ENCODE data around the gene ARHGEF37. TPM values are rescaled to one million over a fixed set of nuclear protein-coding genes. Genes with fewer than 3 reads are reported as not detected.

ARHGEF37 gene
- total RNA-seq, 1 donor from 2014 or later, result 13.4 TPM

DNA sequence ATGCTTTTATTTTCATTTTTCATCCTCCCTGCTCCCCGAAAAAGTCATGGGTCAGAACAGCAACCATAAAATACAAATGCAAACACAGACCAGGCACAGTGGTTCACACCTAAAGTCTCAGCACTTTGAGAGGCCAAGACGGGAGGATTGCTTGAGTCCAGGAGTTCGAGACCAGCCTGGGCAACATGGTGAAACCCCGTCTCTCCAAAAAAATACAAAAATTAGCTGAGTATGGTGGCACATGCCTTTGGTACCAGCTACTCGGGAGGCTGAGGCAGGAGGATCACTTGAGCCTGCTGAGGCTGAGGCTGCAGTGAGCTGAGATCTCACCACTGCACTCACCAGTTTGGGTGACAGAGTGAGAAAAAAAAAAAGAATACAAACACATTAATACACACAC lies 60.3 kb downstream of the ARHGEF37 start:
- DNase-seq (ENCODE audit: low spot score in 2 of 2), result no peak
- H3K4me3 ChIP-seq, result no peak overlapping the region
- no peaks in the 10 kb centered on the region for H3K27me3 ChIP-seq
- no peaks in the 10 kb centered on the region for H3K4me1 ChIP-seq
- TF ChIP-seq, protein P1, sequence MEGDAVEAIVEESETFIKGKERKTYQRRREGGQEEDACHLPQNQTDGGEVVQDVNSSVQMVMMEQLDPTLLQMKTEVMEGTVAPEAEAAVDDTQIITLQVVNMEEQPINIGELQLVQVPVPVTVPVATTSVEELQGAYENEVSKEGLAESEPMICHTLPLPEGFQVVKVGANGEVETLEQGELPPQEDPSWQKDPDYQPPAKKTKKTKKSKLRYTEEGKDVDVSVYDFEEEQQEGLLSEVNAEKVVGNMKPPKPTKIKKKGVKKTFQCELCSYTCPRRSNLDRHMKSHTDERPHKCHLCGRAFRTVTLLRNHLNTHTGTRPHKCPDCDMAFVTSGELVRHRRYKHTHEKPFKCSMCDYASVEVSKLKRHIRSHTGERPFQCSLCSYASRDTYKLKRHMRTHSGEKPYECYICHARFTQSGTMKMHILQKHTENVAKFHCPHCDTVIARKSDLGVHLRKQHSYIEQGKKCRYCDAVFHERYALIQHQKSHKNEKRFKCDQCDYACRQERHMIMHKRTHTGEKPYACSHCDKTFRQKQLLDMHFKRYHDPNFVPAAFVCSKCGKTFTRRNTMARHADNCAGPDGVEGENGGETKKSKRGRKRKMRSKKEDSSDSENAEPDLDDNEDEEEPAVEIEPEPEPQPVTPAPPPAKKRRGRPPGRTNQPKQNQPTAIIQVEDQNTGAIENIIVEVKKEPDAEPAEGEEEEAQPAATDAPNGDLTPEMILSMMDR (IDR thresholded peaks at IDR 0.05), result no peak
- no peaks in the 10 kb centered on the region for H3K9me3 ChIP-seq
- no peaks in the 10 kb centered on the region for H3K36me3 ChIP-seq
- intact Hi-C loops (cut with DNase I), result no loop called here
- H3K27ac ChIP-seq, result no peak overlapping the region

DNA sequence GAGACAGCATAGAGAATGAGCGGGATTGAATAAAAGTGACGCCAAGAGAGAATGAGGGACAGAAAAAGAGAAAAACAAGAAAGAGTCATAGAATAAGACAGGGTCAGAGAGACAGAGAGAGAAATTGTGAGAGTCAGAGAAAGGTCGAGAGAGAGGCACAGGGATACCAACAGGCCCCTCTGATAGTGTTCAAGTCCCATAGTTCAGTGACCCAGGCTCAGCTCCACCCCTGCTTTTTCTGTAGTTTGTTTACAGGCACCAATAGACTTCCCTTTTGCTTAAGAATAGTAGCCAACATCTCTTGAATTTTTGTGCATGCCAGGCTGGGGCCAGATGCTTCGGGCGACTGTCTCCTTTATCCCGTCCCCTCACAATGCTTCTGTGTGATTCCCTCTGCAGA lies 62.5 kb downstream of the ARHGEF37 start:
- H3K9me3 ChIP-seq, result no peaks in the 10 kb centered on the region
- no peaks in the 10 kb centered on the region for H3K27me3 ChIP-seq
- DNase-seq (ENCODE audit: low spot score in 2 of 2), result peak in 1 of 2 donors; percentile 8
- no peak overlapping the region for H3K27ac ChIP-seq
- H3K36me3 ChIP-seq, result no peaks in the 10 kb centered on the region
- TF ChIP-seq, protein P1 (IDR thresholded peaks at IDR 0.05), result no peak
- H3K4me3 ChIP-seq, result no peak overlapping the region
- intact Hi-C loops (cut with DNase I), result no loop called here
- no peaks in the 10 kb centered on the region for H3K4me1 ChIP-seq

DNA sequence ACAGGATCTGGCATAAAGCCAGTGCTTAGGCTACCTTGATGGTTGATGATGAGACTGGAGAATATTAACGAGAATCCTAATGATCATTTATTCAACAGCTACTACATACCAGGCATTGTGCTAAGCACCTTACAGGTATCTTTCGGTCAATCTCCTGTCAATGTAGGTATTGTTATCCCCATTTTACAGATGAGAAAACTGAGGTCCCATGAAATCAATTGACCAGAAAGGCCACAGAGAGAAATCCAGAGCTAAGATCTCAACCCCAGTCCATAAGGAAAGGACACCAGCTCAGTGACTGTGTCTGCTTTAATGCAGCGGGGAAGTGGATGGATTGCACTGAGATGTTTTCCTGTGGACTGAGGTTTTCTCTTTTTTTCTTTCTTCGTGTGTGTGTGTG lies 63.3 kb downstream of the ARHGEF37 start:
- H3K27me3 ChIP-seq, result no peaks in the 10 kb centered on the region
- no peaks in the 10 kb centered on the region for H3K36me3 ChIP-seq
- no peak overlapping the region for H3K27ac ChIP-seq
- no peaks in the 10 kb centered on the region for H3K9me3 ChIP-seq
- H3K4me1 ChIP-seq, result no peaks in the 10 kb centered on the region
- no peak overlapping the region for H3K4me3 ChIP-seq
- TF ChIP-seq, protein P1 (IDR thresholded peaks at IDR 0.05), result no peak
- intact Hi-C loops (cut with DNase I), result no loop called here
- peak in 1 of 2 donors; percentile 15 for DNase-seq (ENCODE audit: low spot score in 2 of 2)

DNA sequence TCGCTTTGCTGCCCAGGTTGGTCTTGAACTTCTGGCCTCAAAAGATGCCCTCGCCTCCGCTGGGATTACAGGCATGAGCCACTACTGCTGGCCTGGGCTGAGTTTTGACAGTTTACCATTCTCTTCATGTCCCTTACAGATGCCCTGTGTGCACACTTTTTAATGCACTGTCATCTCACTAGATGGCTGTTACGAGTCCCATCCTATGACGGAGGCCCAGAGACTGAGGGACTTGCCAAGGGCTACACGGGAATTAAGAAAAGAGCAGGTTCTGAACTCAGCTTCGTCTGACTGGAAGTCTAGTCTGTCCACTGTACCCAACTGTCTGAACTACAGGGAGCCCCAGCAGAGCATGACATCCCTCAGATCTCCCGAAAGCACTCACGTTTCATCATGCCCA lies 63.9 kb downstream of the ARHGEF37 start:
- intact Hi-C loops (cut with DNase I), result no loop called here
- H3K27ac ChIP-seq, result no peak overlapping the region
- no peak overlapping the region for H3K4me3 ChIP-seq
- H3K4me1 ChIP-seq, result no peaks in the 10 kb centered on the region
- no peaks in the 10 kb centered on the region for H3K27me3 ChIP-seq
- no peaks in the 10 kb centered on the region for H3K9me3 ChIP-seq
- peak in 1 of 2 donors; percentile 22 for DNase-seq (ENCODE audit: low spot score in 2 of 2)
- no peaks in the 10 kb centered on the region for H3K36me3 ChIP-seq
- TF ChIP-seq, protein P1 (IDR thresholded peaks at IDR 0.05), result no peak

DNA sequence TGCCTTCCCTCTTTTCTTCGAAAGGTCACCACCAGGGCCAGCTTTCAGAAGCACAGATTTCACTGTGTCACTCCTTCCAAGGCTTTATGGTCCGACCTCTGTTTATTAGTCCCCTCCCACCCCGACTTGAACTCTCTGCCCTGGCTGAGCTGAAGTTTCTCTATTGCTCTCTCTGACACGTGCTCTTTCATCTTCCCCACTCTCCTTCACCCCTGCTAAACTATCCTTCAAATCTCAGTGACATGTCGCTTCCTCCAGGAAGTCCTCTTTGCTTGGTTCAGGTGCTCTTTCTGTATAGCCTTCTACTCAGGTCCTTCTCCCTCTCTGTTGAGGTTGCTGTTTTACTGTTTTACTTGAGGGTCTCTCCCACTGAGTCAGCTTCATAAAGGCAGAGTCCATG lies 64.4 kb downstream of the ARHGEF37 start:
- no peaks in the 10 kb centered on the region for H3K4me1 ChIP-seq
- no peaks in the 10 kb centered on the region for H3K36me3 ChIP-seq
- H3K4me3 ChIP-seq, result no peak overlapping the region
- intact Hi-C loops (cut with DNase I), result no loop called here
- H3K9me3 ChIP-seq, result no peaks in the 10 kb centered on the region
- TF ChIP-seq, protein P1 (IDR thresholded peaks at IDR 0.05), result no peak
- no peak overlapping the region for H3K27ac ChIP-seq
- no peak for DNase-seq (ENCODE audit: low spot score in 2 of 2)
- H3K27me3 ChIP-seq, result no peaks in the 10 kb centered on the region

DNA sequence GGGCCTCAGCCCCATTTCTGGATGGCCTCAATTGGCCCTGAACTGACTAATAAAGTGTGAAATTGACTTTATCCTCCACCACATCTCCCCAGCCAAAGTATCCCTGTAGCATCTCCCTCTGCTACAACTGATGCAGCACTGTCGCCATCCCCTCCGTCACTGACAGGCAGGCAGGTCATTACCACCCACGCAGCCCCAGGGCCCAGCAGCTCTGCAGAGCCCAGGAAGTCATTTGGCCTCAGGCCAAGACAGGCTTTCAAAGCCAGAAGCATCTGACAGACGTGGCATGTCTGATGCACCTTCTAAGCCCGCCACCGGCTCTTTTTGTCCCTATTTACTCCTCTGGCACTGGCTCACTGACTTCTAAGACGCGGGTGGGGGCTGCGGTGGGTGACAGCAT lies 65.3 kb downstream of the ARHGEF37 start:
- DNase-seq (ENCODE audit: low spot score in 2 of 2), result peak in 1 of 2 donors; percentile 33
- TF ChIP-seq, protein P1 (IDR thresholded peaks at IDR 0.05), result no peak

More for the DNA sequence above, 65.3 kb downstream of the ARHGEF37 start:
- H3K4me1 ChIP-seq, result no peaks in the 10 kb centered on the region
- no peaks in the 10 kb centered on the region for H3K9me3 ChIP-seq
- H3K27me3 ChIP-seq, result no peaks in the 10 kb centered on the region
- no peak overlapping the region for H3K27ac ChIP-seq
- no peaks in the 10 kb centered on the region for H3K36me3 ChIP-seq
- no peak overlapping the region for H3K4me3 ChIP-seq
- intact Hi-C loops (cut with DNase I), result no loop called here

Measured in ascending aorta (tissue), 2 donors.